Inflammatory macrophage (primary cell): ENCODE results near the gene SLC25A40.
"Not testable (repeated sequence)": the region's sequence is repeated elsewhere in the genome, so short reads cannot be mapped to it uniquely, and the experiment has no call there.

Source experiments
- DNase-seq, 2 donors: peaks; one replicate each; pipeline ENCODE4 v3.0.0-alpha.2; 2020 to 2022

The SLC25A40 gene

GRCh38 chr7:87870471-87870870, 5.7 kb downstream of the SLC25A40 start:
- no peak for DNase-seq

GRCh38 chr7:87866533-87866932, 9.6 kb downstream of the SLC25A40 start:
- not testable (repeated sequence) for DNase-seq

DNA sequence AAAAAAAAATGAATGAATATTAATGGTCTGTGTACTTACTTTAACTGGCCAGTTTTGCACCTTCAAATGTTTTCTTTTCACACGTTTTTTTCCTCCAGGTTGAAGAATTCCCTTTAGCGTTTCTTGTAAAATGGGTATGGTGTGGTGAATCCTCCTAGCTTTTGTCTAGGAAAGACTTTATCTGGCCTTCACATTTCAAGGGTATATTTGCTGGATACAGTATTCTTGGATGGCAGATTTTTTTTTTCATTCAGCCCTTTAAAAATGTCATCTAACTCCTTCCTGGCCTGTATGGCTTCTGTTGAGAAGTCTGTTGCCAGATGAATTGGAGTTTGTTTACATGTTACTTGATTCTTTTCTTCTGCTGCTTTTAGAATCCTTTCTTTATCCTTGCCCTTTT, 10.1 kb downstream of the SLC25A40 start:
- no peak for DNase-seq

- DNase-seq, result peak in 1 of 2 donors; percentile 29
These were observed 17.6 kb downstream of the SLC25A40 start for GRCh38 chr7:87858417-87859100.

DNA sequence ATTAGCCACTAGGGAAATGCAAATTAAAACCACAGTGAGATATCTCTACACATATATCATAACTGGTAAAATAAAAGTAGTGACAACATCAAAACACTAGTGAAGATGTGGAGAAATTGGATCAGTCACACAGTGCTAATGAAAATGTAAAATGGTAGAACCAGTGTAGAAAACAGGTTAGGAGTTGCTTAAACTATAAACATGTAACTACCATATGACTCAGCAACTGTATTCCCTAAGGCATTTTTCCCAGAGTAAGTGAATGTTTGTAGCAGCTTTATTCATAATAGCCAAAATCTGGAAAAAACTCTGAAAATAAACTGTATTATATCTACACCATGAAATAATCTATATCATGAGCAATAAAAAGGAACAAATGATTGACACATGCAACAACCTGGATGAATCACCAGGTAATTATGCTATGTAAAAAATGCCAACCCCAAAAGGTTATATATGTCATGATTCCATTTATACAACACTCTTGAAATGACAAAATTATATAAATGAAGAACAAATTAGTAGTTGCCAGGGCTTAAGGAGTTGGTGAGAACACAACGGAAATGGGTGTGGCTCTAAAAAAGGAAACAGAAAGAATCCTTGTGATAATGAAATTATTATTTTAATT, 22.8 kb downstream of the SLC25A40 start:
- DNase-seq, result no peak

GRCh38 chr7:87852306-87852705, 23.9 kb downstream of the SLC25A40 start:
- peak; percentile 43 to 66 for DNase-seq

DNA sequence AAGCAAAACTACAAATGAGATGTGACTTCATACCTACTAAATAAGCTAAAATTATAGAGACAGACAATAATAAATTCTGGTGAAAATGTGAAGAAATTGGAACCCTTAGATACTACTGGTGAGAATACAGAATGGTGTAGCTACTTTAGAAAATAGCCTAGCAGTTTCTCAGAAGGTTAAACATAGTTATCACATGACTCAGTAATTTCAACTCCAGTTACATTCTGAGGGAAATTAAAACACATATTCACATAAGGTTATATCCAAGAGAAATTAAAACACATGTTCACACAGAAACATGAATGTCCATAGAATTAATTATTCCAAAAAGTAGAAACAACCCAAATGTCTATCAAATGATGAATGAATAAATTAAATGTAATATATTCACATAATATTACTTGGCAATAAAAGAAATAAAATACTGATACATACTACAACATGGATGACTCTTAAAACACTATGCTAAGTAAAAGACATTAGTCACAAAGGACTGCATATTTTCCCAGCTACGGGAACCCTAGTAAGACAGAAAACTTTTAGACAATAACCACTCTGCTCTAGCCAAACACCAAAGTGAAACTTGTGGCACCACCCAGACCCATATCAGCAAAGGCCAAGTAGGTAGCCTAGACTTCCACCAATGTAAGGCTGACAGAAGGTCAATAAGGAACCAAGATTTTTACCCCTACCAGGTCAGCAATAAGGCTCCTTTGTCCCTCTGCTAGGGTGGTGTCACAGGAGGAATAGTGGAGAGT, 25.1 kb downstream of the SLC25A40 start:
- no peak for DNase-seq

- no peak for DNase-seq
These were observed 38.6 kb downstream of the SLC25A40 start for GRCh38 chr7:87837597-87837996.

- no peak for DNase-seq
These were observed 43.0 kb downstream of the SLC25A40 start for GRCh38 chr7:87833130-87833529.

- DNase-seq, result no peak
These were observed 45.1 kb downstream of the SLC25A40 start for GRCh38 chr7:87831097-87831496.

DNA sequence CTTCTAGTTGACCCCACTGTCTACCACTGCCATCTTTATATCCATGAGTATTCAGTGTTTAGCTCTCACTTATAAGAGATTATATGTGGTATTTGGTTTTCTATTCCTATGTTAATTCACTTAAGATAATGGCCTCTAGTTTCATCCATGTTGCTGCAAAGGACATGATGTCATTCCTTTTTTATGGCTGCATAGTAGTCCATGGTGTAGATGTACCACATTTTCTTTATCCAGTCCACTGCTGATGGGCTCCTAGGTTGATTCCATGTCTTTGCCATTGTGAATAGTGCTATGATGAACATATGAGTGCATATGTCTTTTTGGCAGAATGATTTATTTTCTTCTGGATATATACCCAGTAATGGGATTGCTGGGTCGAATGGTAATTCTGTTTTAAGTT, 47.8 kb downstream of the SLC25A40 start:
- not testable (repeated sequence) for DNase-seq

DNA sequence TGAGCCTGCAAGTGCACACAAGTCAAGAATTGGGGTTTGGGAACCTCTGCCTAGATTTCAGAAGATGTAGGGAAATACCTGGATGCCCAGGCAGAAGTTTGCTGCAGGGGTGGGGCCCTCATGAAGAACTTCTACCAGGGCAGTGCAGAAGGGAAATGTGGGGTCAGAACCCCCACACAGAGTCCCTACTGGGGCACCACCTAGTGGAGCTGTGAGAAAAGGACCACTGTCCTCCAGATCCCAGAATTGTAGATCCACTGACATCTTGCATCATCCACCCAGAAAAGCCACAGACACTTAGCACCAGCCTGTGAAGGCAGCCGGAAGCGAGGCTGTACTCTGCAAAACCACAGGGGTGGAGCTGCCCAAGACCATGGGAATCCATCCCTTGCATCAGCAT, 50.8 kb downstream of the SLC25A40 start:
- DNase-seq, result not testable (repeated sequence)

GRCh38 chr7:87822056-87822455, 54.1 kb downstream of the SLC25A40 start:
- not testable (repeated sequence) for DNase-seq

DNA sequence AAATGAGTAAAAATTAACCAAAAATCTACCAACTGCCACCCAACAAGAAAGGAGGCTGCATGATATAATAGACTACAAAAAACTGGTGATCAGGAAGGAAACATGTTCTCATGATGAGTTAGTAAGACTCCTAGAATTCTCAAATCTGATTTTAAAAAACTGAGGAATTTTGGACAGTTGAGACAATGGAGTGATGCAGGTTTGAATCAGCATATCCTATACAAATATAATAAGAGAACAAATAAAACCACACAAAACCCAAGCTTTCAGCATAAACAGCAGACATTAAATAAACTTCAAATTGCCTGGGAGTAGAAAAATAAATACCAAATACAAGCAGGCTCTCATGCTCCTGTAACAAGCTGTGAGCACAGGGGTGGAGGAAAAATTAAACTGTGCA, 57.8 kb downstream of the SLC25A40 start:
- DNase-seq, result no peak

GRCh38 chr7:87816389-87816788, 59.8 kb downstream of the SLC25A40 start:
- no peak for DNase-seq

DNA sequence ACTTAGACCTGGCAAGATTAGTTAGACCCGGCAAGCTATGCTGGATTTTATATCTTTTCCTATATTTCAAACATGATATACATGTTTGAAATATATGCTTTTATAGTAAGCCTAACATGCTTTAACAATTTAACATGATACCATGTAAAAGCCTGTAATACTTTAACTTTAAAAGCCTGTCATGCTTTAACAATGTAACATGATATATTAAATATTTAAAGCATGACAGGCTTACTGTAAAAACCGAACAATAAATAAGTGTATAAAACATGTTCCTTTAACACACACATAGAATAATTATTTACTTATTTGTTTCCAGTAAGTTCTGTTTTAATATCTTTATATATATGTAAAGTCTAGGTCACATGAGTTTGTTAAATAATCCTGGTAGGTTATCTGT, 65.4 kb downstream of the SLC25A40 start:
- no peak for DNase-seq

DNA sequence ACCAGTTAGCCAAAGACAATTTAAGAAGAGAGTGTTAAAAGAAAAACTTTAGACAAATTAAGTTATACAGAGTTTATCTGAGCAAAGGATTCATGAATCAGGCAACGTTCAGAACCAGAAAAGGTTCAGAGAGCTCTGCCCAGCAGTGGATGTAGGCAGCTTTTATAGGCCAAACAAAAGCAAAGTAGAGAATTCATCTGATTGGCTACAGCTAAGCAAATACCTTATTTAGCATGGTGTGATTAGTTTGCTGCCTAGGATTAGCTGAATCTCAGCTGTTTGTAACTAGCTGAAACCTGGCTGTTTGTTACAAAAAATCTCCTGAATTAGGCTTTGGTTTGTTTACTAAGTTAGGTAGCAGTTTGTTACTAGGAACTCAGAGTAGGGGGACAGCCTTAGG, 66.0 kb downstream of the SLC25A40 start:
- DNase-seq, result no peak

GRCh38 chr7:87806150-87806549, 70.0 kb downstream of the SLC25A40 start:
- DNase-seq, result no peak

DNA sequence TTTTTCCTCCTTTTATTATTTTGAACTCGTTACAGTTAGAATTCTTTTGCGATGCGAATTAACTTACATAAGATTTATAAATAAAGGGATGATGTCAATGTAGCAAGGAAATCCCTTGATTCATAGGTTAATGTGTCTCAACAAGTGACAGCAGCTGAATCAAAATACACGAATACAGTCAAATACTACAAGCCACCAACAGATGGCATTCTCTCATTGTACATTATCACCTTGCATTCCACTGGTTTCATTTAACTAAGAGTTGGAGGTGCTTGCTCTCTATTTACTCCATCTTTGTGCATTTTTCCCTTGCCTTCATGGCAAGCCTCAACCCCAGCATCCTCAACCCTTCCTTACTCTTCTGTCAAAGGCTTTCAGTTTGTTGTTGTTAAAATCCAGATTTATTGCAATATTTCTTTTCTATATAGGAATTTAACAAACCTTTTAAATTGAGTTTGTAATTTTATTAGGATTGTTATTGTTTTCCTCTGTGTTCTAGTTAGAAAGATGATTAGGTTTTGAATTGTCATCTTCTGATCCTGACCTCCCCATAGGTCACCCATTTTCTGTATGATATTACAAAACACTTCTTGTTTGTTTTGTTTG, 78.3 kb downstream of the SLC25A40 start:
- DNase-seq, result peak; percentile 40 to 66

- DNase-seq, result no peak
These were observed 78.8 kb downstream of the SLC25A40 start for GRCh38 chr7:87797395-87797794.

GRCh38 chr7:87785368-87785995, 90.7 kb downstream of the SLC25A40 start:
- DNase-seq, result no peak

DNA sequence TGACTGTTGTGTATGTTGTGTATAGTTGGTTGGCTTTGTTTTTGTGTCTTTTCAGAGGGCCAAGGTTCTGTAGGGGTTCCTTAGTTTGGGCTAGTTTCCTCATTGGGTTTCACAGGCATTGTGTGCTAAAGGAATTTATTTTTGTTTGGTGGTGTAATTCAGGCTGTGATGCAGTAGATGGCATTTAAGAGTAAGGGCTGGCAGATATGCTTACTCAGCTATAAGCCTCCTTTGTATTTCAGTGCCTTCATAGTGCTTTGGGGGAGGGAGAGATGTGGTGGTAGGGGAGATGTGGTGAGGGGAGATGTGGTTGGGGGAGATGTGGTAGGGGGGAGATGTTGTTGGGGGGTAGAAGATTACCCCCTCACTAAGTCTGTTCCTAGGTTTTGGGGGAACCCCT, 91.7 kb downstream of the SLC25A40 start:
- no peak for DNase-seq
